ENCODE data around the gene OGFOD1.

Gene OGFOD1

DNA sequence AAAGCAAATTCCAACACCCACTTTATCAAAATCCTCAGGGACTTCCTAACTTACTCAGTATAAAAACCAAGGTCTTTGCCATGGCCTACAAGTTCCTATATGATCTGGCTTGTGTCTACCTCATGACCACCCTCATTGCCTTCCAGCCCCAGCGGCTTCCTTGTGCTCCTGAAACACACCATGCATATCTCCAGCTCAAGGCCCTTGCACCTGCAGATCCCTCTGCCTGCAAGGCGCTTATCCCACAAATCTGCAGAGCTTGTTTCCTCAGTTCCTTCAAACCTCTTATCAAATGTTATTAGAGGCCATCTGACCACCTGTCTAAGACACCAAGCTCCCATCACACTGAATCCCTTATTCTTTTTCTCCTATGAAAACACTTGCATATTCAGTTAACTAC lies 65.9 kb downstream of the OGFOD1 start:
- no peak overlapping the region for H3K4me3 ChIP-seq (ENCODE audit: control insufficient read depth, low read depth, low read length)
- TF ChIP-seq, protein P1, sequence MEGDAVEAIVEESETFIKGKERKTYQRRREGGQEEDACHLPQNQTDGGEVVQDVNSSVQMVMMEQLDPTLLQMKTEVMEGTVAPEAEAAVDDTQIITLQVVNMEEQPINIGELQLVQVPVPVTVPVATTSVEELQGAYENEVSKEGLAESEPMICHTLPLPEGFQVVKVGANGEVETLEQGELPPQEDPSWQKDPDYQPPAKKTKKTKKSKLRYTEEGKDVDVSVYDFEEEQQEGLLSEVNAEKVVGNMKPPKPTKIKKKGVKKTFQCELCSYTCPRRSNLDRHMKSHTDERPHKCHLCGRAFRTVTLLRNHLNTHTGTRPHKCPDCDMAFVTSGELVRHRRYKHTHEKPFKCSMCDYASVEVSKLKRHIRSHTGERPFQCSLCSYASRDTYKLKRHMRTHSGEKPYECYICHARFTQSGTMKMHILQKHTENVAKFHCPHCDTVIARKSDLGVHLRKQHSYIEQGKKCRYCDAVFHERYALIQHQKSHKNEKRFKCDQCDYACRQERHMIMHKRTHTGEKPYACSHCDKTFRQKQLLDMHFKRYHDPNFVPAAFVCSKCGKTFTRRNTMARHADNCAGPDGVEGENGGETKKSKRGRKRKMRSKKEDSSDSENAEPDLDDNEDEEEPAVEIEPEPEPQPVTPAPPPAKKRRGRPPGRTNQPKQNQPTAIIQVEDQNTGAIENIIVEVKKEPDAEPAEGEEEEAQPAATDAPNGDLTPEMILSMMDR (conservative IDR thresholded peaks at IDR 0.05; ENCODE audit: control insufficient read depth, insufficient read depth, low read depth, low read length): no peak
- no peak for DNase-seq (ENCODE audit: low read depth)

DNA sequence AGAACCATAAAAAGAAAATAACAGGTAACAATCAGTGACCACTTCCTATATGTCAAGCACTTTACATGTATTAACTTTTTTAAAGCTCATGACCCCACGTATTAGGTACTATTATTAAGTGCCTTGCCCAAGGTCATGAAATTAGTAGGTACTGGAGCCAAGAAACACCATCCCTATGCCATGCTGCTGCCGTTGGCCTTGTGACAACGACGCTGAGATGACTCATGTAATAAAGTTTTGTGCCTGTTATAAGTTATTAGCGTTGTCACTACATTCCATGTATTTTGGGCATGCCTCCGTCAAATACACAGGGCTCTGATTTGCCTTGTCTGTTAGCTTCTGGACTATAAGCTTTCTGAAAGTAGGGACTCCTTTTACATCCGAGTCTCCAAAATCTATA lies 67.1 kb downstream of the OGFOD1 start:
- TF ChIP-seq, protein P1 (conservative IDR thresholded peaks at IDR 0.05; ENCODE audit: control insufficient read depth, insufficient read depth, low read depth, low read length): no peak
- no peak overlapping the region for H3K4me3 ChIP-seq (ENCODE audit: control insufficient read depth, low read depth, low read length)
- peak; percentile 19 for DNase-seq (ENCODE audit: low read depth)

DNA sequence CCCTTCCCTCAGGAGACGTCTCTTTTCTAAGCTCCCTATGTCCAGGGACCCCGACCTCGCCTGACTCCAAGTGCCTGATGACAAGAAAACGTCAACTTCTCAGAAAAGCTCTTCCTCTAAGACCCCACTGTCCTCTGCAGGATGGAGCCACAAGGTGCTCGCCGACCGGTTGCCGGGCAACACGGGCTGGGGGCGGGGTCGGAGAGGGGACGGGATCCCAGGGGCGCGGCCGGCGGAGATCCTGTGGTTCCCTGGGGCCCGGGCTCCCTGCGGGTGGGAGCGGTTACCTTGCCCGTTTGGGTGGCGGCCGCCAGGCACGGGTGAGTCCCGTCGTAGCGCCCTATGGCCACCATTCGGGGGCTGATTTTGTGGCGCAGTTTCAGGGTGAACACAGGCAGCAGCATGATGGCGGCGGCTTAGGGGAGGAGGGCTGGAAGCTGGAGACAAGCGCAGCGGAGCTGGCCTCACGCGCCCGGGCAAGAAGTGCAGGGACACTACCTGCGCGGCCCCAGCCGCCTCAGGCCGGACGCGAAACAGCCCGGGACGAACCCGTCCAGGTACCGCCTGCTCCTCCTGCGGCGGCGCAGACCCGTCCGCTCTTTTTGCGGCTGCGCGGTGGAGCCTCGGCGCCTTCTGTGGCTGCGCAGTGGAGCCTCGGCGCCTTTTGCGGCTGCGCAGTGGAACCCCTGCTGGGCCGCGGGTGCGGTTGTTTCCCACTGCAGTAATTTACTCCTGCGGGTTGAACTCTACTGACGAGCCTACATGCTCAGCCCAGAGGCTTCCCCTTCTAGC lies 68.3 kb downstream of the OGFOD1 start, which contains the start of gene BBS2:
Gene BBS2 (minus strand): TSS at position 566 of the 792 bp plus-strand sequence. CDS start 162 bp downstream, at position 404.
- DNase-seq (ENCODE audit: low read depth): peak; percentile 69
- peak within 1 kb of the TSS; percentile 90 for H3K4me3 ChIP-seq (ENCODE audit: control insufficient read depth, low read depth, low read length)
- TF ChIP-seq, protein P1 (conservative IDR thresholded peaks at IDR 0.05; ENCODE audit: control insufficient read depth, insufficient read depth, low read depth, low read length): no peak

DNA sequence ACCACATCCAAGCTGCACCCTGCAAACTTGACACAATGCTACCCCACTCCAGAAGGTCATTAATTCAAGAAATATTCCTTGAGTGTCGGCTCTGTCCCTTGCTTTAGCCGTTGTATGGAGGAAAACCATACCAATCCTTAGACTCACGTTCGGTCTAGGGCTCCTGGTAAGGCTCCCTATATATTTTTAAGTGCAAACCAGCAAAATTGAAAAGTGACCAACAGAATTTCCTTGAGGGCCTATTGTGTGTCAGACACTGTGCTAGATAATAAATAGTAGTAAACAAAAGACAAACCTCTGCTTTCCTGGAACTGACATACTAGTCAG lies 68.9 kb downstream of the OGFOD1 start:
- TF ChIP-seq, protein P1 (conservative IDR thresholded peaks at IDR 0.05; ENCODE audit: control insufficient read depth, insufficient read depth, low read depth, low read length): no peak
- peak overlapping the region; percentile 90 for H3K4me3 ChIP-seq (ENCODE audit: control insufficient read depth, low read depth, low read length)
- DNase-seq (ENCODE audit: low read depth): no peak

DNA sequence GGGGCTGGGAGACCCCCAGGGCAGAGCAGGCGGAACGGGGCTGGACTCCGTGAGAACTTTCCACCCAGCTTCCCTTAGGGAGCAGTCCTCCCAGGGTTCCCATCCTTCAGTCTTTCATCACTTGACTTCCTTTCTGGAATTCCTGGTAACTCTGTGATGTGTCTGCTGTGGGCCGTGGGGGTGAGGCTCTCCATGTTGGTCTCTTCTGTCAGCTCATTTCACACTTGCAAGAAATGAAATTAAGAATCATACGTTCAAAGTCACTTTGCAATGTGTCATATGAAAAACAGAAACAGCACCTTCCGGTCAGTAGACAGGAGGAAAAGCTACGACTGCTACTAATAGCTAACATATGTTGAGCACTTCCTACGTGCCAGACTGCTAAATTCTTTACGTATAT lies 73.9 kb downstream of the OGFOD1 start:
- H3K4me3 ChIP-seq (ENCODE audit: control insufficient read depth, low read depth, low read length): no peak overlapping the region
- peak; percentile 82 for DNase-seq (ENCODE audit: low read depth)
- TF ChIP-seq, protein P1 (conservative IDR thresholded peaks at IDR 0.05; ENCODE audit: control insufficient read depth, insufficient read depth, low read depth, low read length): no peak

Data from fibroblast of mammary gland (primary cell).